Esophagus muscularis mucosa (tissue), 3 donors: ENCODE data around the gene TRIM39.

ENCODE experiments used
- CTCF ChIP-seq, 3 experiments: fragments of 200-600 bp in 2 of 3; fragments of 450-650 bp in 1 of 3; sonication (generic) in 2 of 3; IDR thresholded peaks; one replicate each; pipeline ENCODE4 v1.5.1; 2017 to 2019; ENCODE audit warnings: antibody characterized with exemption in 3 of 3, mild to moderate bottlenecking in 2 of 3, moderate library complexity in 1 of 3
- POLR2AphosphoS5 ChIP-seq, 2 donors: sonication (generic); formaldehyde crosslinking; IDR thresholded peaks; one replicate each; pipeline ENCODE4 v1.6.1; 2017; ENCODE audit warnings: antibody characterized with exemption in 2 of 2

- no peak for TF ChIP-seq CTCF (IDR thresholded peaks at IDR 0.05)
- TF ChIP-seq POLR2AphosphoS5 (IDR thresholded peaks at IDR 0.05) = no peak
These were observed 59.4 kb downstream of the TRIM39 start for GRCh38 chr6:30386166-30386565.
